Left ventricle myocardium superior (tissue), 1 donor: ENCODE measurements around the gene CIBAR2. TPM values are rescaled to one million over a fixed set of nuclear protein-coding genes. Genes with fewer than 3 reads are reported as not detected.

Experiments used
- ATAC-seq: fragments of 200-7000 bp; cut with Tn5 transposase; one replicate; pipeline ENCODE4 v1.9.1; 2020; ENCODE audit warnings: mild to moderate bottlenecking, moderate library complexity
- DNase-seq: peaks from one replicate; pipeline ENCODE4 v3.0.0-alpha.2; 2020
- intact Hi-C: fragments of 100-400 bp; cut with micrococcal nuclease; formaldehyde crosslinking; loops from one replicate; pipeline ENCODE4 v1.11.0; 2022
- total RNA-seq: library from RNA; stranded (reverse); fragmentation: NEBNext Ultra II Directional; extraction: Animal tissue kit (Norgen Biotek cat#: 25700); gene quantifications from one replicate; pipeline ENCODE4 v1.2.1, GENCODE V29; 2021
- donor health status: DM: no; HTN: yes; CAD: no; lungs with severe emphysema.

Gene CIBAR2
- total RNA-seq, 1 donor from 2014 or later = not detected

- ATAC-seq (no peak), DNase-seq (no peak)
- intact Hi-C loops = no loop called here
These were observed 2.2 kb downstream of the CIBAR2 start for GRCh38 chr16:85110105-85110504.

GRCh38 chr16:85107532-85107931, 4.7 kb downstream of the CIBAR2 start:
- DNase-seq = no peak
- intact Hi-C loops = no loop called here
- no peak for ATAC-seq

- DNase-seq = no peak
- ATAC-seq = no peak
- intact Hi-C loops = no loop called here
These were observed 5.2 kb downstream of the CIBAR2 start for GRCh38 chr16:85107083-85107482.

GRCh38 chr16:85105475-85105874, 6.8 kb downstream of the CIBAR2 start:
- no peak for DNase-seq
- intact Hi-C loops = no loop called here

GRCh38 chr16:85104821-85105391, 7.4 kb downstream of the CIBAR2 start:
- intact Hi-C loops = no loop called here
- DNase-seq (no peak), ATAC-seq (peak; percentile 68)

More at GRCh38 chr16:85105475-85105874, 6.8 kb downstream of the CIBAR2 start:
- no peak for ATAC-seq

- ATAC-seq = no peak
- intact Hi-C loops = no loop called here
These were observed 8.1 kb downstream of the CIBAR2 start for GRCh38 chr16:85104147-85104546.

GRCh38 chr16:85103114-85104079, 8.9 kb downstream of the CIBAR2 start:
- ATAC-seq = no peak
- intact Hi-C loops = no loop called here
- DNase-seq = no peak

More at GRCh38 chr16:85104147-85104546, 8.1 kb downstream of the CIBAR2 start:
- DNase-seq = no peak

GRCh38 chr16:85101956-85102630, 10.2 kb downstream of the CIBAR2 start:
- no peak for DNase-seq
- intact Hi-C loops = no loop called here

GRCh38 chr16:85100265-85100664, 12.0 kb downstream of the CIBAR2 start:
- DNase-seq (no peak), ATAC-seq (no peak)
- intact Hi-C loops = no loop called here

More at GRCh38 chr16:85101956-85102630, 10.2 kb downstream of the CIBAR2 start:
- no peak for ATAC-seq

- DNase-seq (no peak), ATAC-seq (no peak)
- intact Hi-C loops = no loop called here
These were observed 13.7 kb downstream of the CIBAR2 start for GRCh38 chr16:85098565-85098964.

- DNase-seq (no peak), ATAC-seq (no peak)
- intact Hi-C loops = no loop called here
These were observed 15.4 kb downstream of the CIBAR2 start for GRCh38 chr16:85096921-85097320.

GRCh38 chr16:85094812-85095211, 17.5 kb downstream of the CIBAR2 start:
- DNase-seq = no peak
- intact Hi-C loops = no loop called here
- ATAC-seq = no peak

GRCh38 chr16:85094176-85094805, 18.0 kb downstream of the CIBAR2 start:
- intact Hi-C loops = no loop called here
- ATAC-seq = no peak
- no peak for DNase-seq

GRCh38 chr16:85093705-85094104, 18.6 kb downstream of the CIBAR2 start:
- intact Hi-C loops = no loop called here
- DNase-seq = no peak
- ATAC-seq = no peak

- no peak for DNase-seq
- no peak for ATAC-seq
- intact Hi-C loops = no loop called here
These were observed 19.4 kb downstream of the CIBAR2 start for GRCh38 chr16:85092851-85093250.

- ATAC-seq (no peak), DNase-seq (no peak)
- intact Hi-C loops = no loop called here
These were observed 20.0 kb downstream of the CIBAR2 start for GRCh38 chr16:85092309-85092708.

GRCh38 chr16:85091522-85091910, 20.8 kb downstream of the CIBAR2 start:
- ATAC-seq = no peak
- DNase-seq = no peak
- intact Hi-C loops = no loop called here

GRCh38 chr16:85090873-85091521, 21.3 kb downstream of the CIBAR2 start:
- peak; percentile 33 for ATAC-seq
- DNase-seq = no peak
- intact Hi-C loops = no loop called here

- no peak for ATAC-seq
These were observed 22.1 kb downstream of the CIBAR2 start for GRCh38 chr16:85090181-85090580.

More at GRCh38 chr16:85090181-85090580, 22.1 kb downstream of the CIBAR2 start:
- no peak for DNase-seq
- intact Hi-C loops = no loop called here
